Neural progenitor cell (in vitro differentiated cells): Measurements from ENCODE around the gene ZNF423.

ENCODE experiments used
- CTCF ChIP-seq: fragments of 200-600 bp; sonication (generic); IDR thresholded peaks from 2 replicates; pipeline ENCODE4 v1.5.1; 2017; ENCODE audit warnings: antibody characterized with exemption, mild to moderate bottlenecking
- EZH2 ChIP-seq: fragments of 200-600 bp; sonication (generic); IDR thresholded peaks from 2 replicates; pipeline ENCODE4 v1.6.1; 2017; ENCODE audit warnings: antibody characterized with exemption, mild to moderate bottlenecking, moderate library complexity
- EZH2phosphoT487 ChIP-seq: fragments of 200-600 bp; sonication (generic); IDR thresholded peaks from 2 replicates; pipeline ENCODE4 v1.6.1; 2017; ENCODE audit warnings: antibody characterized with exemption

DNA sequence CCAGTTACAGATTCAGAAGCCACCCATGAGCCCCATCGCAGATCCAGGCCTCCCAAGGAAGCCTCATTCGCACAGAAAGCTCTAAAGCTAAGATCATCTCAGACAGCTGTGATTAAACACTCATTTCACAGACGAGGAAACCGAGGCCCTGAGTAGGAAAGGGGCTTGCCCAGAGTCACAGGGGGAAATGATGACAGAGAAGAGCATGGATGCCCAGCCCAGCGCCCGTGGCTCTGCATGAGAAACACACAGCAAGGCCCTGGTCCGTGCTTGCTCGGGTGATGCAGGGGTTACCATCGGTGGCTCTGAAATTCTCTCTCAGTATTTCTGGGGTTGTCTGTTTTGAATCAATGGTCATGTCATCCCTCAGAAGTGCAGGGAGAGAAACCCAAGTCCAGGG lies 372.7 kb downstream of the ZNF423 start:
- no peak for TF ChIP-seq EZH2
- TF ChIP-seq CTCF: no peak
- TF ChIP-seq EZH2phosphoT487: no peak
